GM23248 (cell line): Measurements from ENCODE around the gene CCNJ.

Source experiments
- EZH2 ChIP-seq: fragments of 200-600 bp; sonication (generic); IDR thresholded peaks from 2 replicates; pipeline ENCODE4 v1.6.1; 2018; ENCODE audit warnings: antibody characterized with exemption, mild to moderate bottlenecking; ENCODE audit not compliant: insufficient read depth, poor library complexity, severe bottlenecking
- EZH2phosphoT487 ChIP-seq: fragments of 200-600 bp; sonication (generic); IDR thresholded peaks from 2 replicates; pipeline ENCODE4 v1.6.1; 2018; ENCODE audit warnings: antibody characterized with exemption, moderate library complexity, mild to moderate bottlenecking, low read depth; ENCODE audit not compliant: insufficient read depth

- TF ChIP-seq EZH2 (no peak), EZH2phosphoT487 (no peak)
Observed at GRCh38 chr10:96023168-96023567, 20.2 kb upstream of the CCNJ start.
